Activated naive CD4-positive, alpha-beta T cell treated with anti-CD3 and anti-CD28 coated beads, Interleukin-2, amount 50 U/mL, for 72 hours (primary cell): ENCODE measurements around the gene BRD3OS. TPM values are rescaled to one million over a fixed set of nuclear protein-coding genes. Genes with fewer than 3 reads are reported as not detected.

Experiments used
- ATAC-seq, 2 donors: fragments of 150-1000 bp; cut with Tn5 transposase; 2 replicates each; pipeline ENCODE4 v1.10.0; 2021; ENCODE audit warnings: mild to moderate bottlenecking in 2 of 2, moderate library complexity in 2 of 2
- DNase-seq, 2 donors: peaks; one replicate each; pipeline ENCODE4 v3.0.0; 2021 to 2022; ENCODE audit warnings: low spot score in 2 of 2
- H3K27ac Mint-ChIP-seq, 2 donors: one replicate each; pipeline ENCODE4 v1.8.0; 2022; ENCODE audit warnings: mild to moderate bottlenecking in 2 of 2, mixed read lengths in 2 of 2
- H3K36me3 Mint-ChIP-seq, 2 donors: one replicate each; pipeline ENCODE4 v1.8.0; 2022; ENCODE audit warnings: mixed read lengths in 2 of 2
- H3K9me3 Mint-ChIP-seq, 2 donors: one replicate each; pipeline ENCODE4 v1.8.0; 2022; ENCODE audit warnings: mixed read lengths in 2 of 2
- total RNA-seq, 2 donors: library from RNA; stranded (reverse); gene quantifications; one replicate each; pipeline ENCODE4 v1.2.3, GENCODE V29; 2022

BRD3OS gene
- total RNA-seq, 2 donors from 2014 or later: 3.7 to 19.8 TPM

DNA sequence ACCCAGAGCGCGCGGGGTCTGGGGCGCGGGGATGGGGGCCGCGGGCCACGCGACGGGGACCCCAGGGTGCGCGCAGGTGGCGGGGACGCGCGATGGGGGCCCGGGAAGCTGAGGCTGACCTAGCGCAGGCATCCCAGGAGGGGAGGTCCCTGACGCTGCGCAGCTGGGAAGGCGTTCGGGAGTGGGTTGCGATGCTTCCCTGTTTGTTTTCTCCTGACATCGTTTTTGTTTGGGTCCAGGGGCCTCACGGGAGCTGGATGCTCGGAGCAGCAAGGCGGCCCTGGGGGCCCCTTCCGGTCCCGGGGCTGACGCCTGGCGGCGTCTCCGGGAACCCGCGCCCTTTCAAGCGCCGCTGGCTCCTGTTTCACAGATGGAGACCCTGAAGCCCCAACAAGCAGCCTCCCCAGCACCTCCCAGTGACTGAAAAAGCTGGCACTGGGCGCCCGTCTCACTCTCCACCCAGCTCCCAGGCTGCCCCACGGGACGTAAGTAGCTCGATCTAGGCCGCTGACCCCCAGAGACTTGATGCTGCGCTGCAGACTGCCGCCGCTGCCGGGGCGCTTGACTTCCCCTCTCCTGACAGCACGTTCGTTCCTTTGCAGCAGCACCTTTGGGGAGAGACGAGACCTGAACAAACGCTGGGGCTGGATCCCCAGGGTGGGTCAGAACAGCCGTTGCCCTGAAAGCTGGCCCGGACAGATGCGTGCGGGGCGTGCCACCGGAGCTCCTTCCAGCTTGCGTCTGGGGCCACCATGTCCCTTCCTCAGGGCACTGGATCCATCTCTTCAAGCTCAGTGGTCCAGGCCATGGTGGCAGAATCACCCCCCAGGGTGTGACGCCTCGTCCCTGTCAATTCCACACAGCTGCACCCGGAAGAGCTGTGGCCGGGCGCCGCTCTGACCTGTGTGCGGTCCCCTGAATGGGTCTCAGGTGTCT, 593 bp downstream of the BRD3OS start:
- Mint-ChIP-seq H3K36me3 (no peaks in the 10 kb centered on the region), H3K27ac (peak overlapping the region in 1 of 2 donors; percentile 48), H3K9me3 (no peaks in the 10 kb centered on the region)
- ATAC-seq (peak; percentile 39 to 48), DNase-seq (peak; percentile 61 to 64)

DNA sequence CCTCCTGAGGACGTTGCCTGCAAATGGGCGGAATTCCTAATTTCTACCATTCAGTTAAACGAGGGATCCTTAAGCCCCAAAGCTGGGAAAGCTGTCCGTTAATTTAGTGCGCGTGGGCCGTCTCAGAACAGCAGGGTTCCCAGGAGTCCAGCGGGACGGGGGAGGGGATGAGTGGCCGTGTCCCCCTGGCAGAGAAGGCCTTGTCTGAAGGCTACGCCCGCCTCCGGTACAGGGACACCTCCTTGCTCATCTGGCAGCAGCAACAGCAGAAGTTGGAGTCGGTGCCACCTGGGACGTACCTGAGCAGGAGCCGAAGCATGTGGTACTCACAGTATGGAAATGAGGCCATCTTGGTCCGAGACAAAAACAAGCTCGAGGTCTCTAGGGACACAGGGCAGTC, 1.3 kb downstream of the BRD3OS start:
- Mint-ChIP-seq H3K9me3 (no peaks in the 10 kb centered on the region), H3K36me3 (no peaks in the 10 kb centered on the region), H3K27ac (no peak overlapping the region)
- ATAC-seq: no peak
- no peak for DNase-seq

DNA sequence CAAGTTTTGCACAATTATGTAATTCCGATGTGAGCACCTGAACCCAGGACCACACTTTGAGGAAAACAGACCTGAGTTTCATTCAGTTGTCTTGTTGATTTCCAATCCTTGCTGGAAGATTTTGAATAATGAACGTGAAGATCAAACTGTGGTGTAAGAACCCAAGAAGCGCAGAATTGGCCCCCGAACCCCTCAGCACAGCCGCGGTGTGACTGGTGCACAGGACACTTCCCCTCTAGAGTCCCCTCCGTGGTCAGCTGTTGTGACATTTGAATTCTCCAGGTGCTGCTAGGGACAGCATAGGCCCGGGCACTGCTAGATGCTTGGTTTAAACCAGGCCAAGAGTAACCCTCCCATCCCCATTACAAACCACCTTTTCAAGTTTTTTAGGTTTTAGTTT, 1.7 kb downstream of the BRD3OS start:
- H3K27ac Mint-ChIP-seq: no peak overlapping the region
- H3K9me3 Mint-ChIP-seq: no peaks in the 10 kb centered on the region
- ATAC-seq (no peak), DNase-seq (no peak)
- no peaks in the 10 kb centered on the region for H3K36me3 Mint-ChIP-seq

DNA sequence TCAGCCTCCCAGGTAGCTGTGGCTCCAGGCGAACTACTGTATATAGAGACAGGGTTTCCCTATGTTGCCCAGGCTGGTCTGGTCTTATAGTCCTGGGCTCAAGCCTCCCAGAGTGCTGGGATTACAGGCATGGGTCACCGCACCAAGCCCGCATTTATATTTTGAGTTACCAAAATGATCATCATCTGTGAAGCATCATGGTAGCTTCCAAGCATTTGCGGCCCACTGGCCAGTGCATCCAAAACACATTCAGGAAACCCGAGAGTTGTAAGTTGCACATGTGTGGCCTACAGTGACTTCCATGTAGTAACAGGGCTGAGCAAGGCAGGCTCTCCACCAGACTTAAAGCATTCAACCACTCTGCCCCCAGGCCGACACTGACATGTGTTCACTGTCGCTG, 2.3 kb downstream of the BRD3OS start:
- Mint-ChIP-seq H3K27ac (no peak overlapping the region), H3K9me3 (no peaks in the 10 kb centered on the region), H3K36me3 (no peaks in the 10 kb centered on the region)
- ATAC-seq: no peak
- no peak for DNase-seq

DNA sequence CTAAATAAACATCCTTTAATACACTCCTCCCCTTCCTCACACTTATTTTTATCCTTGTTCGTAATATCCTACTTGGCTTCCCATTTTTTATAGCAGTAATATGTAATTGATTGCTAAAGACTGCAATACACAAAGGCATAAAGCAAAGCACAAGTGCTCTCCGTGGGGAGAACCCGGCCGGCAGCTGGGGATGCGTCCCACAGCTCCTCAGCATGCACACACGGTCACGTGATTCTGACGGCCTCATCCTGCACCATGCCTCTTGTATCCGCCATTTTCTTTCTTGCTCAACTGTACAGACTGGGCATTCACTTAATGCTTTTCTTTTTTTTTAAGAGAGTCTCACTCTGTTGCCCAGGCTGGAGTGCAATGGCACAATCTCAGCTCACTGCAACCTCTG, 2.8 kb downstream of the BRD3OS start:
- DNase-seq (no peak), ATAC-seq (no peak)
- no peak overlapping the region for H3K27ac Mint-ChIP-seq
- H3K36me3 Mint-ChIP-seq: peaks cover 0 to 2% of the 10 kb centered on the region in 2 donors
- H3K9me3 Mint-ChIP-seq: no peaks in the 10 kb centered on the region

DNA sequence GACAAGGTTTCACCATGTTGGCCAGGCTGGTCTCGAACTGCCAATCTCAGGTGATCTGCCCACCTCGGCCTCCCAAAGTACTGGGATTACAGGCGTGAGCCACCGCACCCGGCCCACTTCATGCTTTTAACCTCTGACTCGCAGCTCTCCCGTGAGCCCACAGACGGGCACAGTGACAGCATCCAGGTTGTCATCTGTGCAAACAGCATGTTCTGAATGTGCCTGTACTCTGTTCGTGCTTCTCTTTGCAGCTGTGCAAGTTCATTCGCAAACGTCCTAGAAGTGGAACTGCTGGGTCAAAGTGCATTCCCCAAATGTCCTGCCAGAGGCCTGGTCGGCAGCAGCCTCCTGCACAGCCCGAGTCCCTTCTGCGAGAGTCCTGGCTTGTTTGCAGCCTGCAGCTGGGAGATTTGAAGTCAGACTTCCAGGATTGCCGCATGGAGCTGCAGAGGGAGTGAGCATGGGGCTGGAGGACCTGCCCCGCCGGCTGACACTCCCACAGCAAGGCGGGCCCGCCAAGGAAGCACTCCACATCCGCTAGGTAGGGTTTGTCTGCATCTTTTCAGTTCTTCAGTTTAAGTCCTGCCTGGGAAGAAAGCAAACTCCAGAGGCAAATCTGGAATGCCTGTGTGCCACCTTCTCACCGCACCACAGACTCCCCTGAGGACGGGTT, 3.4 kb downstream of the BRD3OS start:
- Mint-ChIP-seq H3K27ac (no peak overlapping the region), H3K9me3 (no peaks in the 10 kb centered on the region), H3K36me3 (peaks cover 0 to 7% of the 10 kb centered on the region in 2 donors)
- DNase-seq (no peak), ATAC-seq (no peak)

DNA sequence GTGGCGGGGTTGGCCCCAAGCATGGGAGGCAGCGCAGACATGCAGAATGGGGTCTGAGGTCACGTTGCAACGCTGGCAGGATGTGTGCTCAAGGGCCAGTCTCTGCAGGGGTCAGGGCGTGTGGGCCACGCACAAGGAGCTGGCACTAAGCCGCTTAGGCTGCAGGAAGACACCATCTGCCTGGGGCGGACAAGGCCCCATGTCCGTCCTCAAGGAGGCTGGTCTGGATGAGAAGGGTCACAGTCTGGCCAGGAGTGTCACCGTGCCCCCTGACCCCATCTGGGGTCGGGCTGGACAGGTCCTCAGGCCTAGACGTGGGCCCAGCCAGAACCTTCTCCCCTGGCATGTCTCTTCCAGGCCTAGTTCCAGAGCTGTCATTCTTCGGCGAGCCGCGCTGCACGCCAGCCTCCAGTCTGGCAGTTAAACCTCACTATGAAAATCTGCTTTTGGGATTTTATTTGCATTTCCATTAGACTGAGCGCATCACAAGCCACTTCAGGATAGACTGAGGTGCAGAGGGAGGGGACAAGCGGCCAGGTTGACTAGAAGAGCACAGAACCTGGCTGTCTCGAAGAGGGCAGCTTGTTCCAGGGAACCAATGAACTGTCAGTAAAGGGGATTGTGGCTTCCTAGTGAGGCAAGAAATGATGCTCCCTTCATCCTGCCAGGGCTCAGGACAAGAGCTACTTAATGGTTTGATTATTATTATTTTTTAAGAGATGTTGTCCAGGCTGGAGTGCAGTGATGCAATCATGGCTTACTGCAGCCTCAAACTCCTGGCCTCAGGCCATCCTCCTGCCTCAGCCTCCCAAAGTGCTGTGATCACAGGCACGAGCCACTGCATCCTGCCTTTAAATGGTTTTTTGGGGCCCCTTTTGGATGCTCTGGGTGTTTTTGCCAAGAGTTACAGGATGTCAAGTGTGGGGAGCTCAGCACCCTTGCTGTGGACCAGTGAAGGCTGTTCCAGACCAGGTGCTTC, 4.3 kb downstream of the BRD3OS start:
- H3K9me3 Mint-ChIP-seq: no peaks in the 10 kb centered on the region
- no peak for DNase-seq
- H3K27ac Mint-ChIP-seq: no peak overlapping the region
- ATAC-seq: no peak
- H3K36me3 Mint-ChIP-seq: peaks cover 0 to 7% of the 10 kb centered on the region in 2 donors

DNA sequence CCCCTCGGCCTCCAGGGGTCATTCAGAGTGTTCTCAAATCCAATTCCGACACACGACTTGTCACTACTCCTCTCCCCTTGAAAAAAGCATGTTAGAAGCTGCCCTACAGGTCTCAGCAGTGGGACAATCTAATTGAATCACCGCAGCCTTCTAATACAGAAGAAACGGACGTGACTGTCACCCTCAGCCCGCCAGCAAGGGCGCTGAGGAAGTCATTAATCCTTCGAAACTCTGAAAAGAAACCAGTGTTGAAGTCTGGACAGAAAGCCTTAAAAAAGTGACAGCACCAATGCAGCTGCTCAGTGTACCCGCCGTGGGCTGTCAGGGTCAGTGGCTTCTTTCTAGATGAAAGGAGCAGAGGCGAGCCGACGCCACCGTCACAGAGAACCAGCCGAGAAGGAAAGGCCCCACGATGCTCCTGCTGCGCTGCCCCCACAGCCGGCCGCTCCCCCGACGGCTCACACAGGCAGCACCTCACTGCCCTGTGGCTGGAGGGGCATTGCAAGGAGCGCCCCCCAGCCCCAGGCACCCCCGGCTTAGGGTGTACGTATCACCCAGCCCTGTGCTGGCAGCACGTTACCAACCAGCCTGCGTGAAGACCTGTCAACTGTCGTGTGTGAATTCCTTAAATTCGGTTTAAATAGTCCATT, 5.7 kb downstream of the BRD3OS start:
- H3K27ac Mint-ChIP-seq: peak overlapping the region in 1 of 2 donors; percentile 14
- DNase-seq (no peak), ATAC-seq (no peak)
- no peaks in the 10 kb centered on the region for H3K9me3 Mint-ChIP-seq
- H3K36me3 Mint-ChIP-seq: peaks cover 0 to 7% of the 10 kb centered on the region in 2 donors

DNA sequence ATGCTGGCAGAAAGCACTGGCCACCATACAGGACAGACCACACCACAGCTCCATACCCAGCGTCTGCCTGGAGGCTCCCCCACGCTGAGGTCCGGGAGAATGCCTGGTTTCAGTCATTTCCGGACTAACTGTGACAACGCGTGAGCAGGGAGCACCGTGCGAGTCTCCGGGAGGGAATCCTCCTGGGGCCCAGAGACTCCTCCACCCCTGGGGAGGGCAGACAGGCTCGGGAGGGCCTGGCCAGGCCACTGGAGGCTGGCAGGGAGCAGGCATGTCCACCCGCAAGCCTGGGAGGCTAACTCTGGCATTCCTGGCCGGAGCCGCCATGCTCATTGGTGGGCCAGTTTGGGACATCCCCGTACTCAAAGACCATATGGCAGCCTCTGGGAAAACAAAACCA, 6.5 kb downstream of the BRD3OS start:
- DNase-seq (no peak), ATAC-seq (no peak)
- Mint-ChIP-seq H3K36me3 (peaks cover 0 to 7% of the 10 kb centered on the region in 2 donors), H3K9me3 (no peaks in the 10 kb centered on the region), H3K27ac (no peak overlapping the region)

DNA sequence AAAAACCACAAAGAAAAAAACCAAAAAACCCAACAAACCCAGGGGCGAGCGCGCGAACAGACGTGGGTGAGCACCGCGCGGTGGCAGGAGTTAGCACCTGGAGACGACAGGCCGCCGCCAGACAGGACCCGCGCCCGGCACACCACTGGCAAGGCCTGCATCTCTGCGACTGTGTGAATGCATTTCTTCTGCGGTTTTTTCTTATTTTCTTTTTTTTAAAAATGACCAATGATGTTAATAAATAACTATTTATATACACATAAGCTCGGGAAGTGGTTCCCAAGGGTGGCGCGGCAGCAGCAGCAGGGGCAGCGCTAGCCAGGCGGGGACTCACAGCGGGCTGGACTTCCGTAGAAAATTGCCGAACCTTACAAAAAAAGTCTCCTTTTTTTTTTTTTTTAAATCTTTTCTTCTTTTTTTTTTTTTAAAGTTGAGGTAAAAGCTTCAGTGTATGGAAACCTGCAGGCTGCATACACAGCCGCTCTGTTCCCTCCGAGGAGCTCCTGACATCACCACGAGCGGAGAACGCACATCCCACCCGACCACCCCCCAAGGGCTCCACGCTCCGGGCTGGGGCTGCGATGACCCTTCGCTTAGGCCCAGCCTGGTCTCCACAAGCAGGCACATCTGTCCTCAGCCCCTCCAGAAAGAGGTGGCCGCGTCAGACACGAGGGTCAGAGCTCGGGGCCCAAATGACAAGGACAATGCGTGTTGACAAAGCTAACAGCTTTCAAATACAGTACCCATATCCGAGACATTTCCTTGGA, 7.4 kb downstream of the BRD3OS start:
- DNase-seq (no peak), ATAC-seq (no peak)
- H3K27ac Mint-ChIP-seq: no peak overlapping the region
- H3K36me3 Mint-ChIP-seq: peaks cover 0 to 7% of the 10 kb centered on the region in 2 donors
- H3K9me3 Mint-ChIP-seq: no peaks in the 10 kb centered on the region

DNA sequence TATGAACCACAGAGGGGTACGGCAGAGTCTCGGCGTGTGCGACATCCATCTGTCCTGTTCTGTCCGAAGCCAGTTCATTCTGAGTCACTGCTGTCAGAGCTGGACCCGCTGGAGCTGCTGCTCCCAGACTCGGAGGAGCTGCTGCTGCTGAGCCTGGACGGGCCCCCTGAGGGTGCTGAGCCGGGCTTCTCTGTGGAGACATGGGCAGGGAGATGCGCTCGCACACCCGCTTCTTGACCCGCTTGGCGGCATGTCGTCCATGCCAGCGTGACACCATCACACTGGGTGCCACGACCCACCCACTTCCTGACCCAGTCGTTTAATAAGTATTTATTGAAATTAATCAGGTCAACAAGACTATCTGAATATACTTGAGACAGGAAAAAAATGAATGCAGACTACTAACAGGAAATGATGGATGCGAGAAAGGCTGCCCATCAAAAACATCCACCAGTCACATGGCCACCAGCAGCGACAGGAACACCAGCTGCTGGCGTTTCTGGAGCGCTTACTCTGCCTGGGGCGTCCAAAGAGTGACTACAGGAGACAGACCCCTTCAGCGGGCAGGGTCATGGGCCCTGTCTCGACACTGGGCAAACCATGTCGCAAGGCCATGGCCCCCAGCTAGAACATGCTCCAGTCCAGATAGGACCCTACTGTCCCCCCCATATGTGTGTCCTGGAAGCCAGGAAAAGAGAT, 8.4 kb downstream of the BRD3OS start:
- Mint-ChIP-seq H3K9me3 (no peaks in the 10 kb centered on the region), H3K27ac (no peak overlapping the region), H3K36me3 (peaks cover 7 to 17% of the 10 kb centered on the region in 2 donors)
- DNase-seq: no peak
- no peak for ATAC-seq

DNA sequence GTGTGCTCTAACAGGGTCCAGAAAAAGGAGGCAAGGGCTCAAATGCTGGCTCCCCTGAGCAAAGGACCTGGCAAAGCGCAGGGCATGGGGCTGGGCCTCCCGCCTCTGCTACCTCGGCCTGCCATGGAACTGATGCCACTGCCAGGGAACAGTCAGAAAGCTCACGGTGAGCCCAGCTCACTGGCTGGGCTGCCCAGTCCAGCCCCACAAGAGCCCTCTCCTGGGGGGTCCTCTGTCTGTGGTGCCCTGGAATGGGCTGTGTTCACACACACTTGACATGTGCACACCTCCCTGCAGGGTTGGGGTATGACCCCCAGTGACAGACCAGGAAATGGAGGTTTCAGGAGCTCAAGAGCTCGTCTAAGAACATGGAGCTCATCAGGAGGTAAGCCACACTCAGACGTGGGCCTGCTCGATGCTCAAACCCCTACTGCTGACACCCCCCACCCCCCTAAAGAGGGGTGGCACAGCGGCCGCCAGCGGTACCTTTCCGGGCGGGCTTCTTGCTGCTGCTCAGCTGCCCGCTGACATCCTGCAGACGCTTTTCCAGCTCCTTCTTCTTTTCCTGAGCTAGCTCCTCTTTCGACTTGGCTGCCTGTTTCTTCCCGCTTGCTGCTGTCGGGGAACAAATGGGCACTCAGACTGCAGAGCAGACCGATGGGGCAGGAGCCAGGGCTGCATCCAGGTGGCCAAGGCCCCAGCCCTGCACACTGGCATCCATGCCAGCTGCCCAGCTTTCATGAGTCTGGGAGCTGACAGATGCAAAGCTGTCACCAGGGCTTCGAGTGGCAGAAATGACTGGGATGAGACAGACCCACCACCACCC, 9.1 kb downstream of the BRD3OS start:
- Mint-ChIP-seq H3K27ac (no peak overlapping the region), H3K36me3 (peaks cover 15 to 25% of the 10 kb centered on the region in 2 donors), H3K9me3 (peaks cover 0 to 5% of the 10 kb centered on the region in 2 donors)
- ATAC-seq (no peak), DNase-seq (no peak)

DNA sequence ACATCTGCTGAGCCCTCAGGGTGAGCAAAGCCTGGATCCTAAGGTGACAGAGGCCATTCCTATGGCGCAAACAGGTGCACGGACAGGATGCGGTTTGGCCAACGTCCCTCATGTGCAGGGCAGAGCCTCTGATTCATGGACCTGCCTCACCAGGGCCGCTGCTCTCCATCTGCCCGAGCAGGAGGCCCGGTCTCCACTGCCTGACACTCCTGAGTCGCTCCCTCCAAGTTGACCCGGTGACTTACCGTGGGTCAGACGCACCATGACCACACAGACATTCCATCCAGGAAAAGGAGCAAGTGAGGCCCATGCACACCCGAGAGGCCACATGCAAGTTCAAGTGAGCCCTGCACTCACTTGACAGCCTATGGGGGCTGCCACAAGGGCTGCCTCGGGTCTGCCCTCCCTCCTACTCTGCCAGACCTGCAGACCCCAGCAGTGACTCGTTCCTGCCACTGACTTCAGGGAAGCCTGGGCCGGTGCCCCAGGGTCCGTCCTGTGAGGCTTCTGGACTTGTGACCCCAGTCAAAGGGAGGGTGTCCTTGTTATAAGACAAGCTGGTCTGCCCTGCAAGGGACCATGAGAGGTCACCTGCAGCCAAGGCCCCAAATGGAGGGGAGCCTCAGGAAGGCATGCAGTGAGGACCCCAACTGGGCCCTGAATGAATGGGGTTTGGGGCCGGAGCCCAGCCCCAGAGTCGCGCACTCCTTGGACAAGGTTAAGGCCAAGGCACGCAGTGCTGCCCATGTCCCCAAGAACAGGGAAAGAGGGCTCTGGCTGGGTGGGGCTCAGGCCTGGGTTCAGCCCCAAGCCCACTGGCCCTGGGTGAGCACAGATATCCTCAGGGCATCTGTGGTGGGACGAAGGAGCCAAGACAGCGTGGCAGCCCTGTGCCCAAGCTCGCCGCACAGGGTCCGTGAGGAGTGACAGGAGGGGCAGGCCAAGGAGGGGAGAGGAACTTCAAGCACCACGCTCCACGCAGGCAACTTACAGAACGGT, 10.1 kb downstream of the BRD3OS start:
- Mint-ChIP-seq H3K27ac (no peak overlapping the region), H3K36me3 (peaks cover 24 to 34% of the 10 kb centered on the region in 2 donors), H3K9me3 (peaks cover 0 to 5% of the 10 kb centered on the region in 2 donors)
- ATAC-seq: no peak
- DNase-seq: no peak
